ENCODE data around the gene RHBDD1.

RHBDD1 gene

GRCh38 chr2:226943862-226944620, 108.2 kb downstream of the RHBDD1 start:
- DNase-seq, result no peak

- DNase-seq, result no peak
These were observed 117.4 kb downstream of the RHBDD1 start for GRCh38 chr2:226953206-226953605.

- DNase-seq, result no peak
These were observed 118.0 kb downstream of the RHBDD1 start for GRCh38 chr2:226953826-226954225.

- no peak for DNase-seq
These were observed 120.8 kb downstream of the RHBDD1 start for GRCh38 chr2:226956659-226957058.

GRCh38 chr2:226959418-226959817, 123.6 kb downstream of the RHBDD1 start:
- no peak for DNase-seq

DNA sequence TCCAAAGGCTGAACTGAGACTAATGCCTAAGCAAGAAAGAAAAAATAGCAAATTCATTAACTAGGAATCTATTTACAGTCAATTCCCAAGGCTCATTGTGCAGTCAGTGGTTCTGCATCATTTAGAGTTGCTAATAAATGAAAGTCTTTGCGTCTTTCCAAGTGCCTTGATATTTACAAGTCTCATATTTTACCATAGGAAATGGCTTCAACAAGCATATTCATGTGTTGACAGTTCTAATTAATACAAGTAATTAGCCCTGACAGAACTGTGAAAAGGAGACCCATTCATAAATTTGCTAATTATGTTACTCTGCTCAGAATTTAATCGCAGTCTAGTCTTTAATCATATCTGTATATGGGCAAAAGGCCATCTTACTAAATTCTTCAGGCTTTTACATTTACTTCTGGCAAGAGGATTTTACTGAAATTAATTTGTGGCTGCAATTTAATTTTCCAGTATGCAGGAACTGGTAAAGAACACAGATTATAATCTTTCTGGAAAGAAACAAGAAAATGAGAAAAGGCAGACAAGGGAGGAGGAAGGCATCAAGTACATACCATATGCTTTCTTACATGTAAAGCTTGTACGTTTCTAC, 126.4 kb downstream of the RHBDD1 start:
- no peak for DNase-seq

DNA sequence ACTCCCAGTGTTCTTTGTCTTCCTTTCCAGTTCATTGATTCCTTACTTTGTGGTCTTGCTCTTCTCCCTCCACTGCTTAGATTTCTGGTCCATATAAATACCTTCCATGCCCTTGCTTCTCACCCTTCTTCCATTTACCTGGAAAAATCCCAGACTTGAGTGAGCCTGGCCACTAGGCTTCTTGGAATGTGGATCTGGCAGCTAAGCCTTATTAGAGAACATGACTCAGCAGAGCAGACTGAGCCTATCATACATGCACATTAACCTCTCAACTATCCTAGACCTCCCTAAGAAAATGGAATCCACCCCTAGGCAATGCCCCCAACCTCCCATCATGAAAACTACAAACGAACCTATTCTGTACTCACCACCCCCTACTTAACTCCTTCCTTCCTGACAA, 127.7 kb downstream of the RHBDD1 start:
- DNase-seq, result no peak

DNA sequence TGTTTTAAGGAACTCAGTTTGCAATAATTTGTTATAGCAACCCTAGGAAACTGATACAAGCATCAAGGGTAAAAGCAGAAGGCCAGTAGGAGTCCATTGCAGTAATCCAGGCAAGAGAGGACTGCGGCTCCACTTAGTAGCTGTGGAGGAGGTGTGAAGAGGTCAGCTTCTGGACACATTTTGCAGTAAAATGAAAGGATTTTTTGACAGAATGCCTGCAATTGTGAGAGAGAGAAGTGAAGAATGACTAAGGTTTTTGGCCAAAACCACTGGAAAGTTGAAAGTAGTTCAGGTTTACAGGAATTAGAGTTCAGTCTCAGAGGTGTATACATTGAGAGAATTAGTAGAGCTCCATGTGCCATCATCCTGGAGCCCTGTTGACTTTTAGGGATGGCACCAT, 129.5 kb downstream of the RHBDD1 start:
- DNase-seq, result peak; percentile 21

DNA sequence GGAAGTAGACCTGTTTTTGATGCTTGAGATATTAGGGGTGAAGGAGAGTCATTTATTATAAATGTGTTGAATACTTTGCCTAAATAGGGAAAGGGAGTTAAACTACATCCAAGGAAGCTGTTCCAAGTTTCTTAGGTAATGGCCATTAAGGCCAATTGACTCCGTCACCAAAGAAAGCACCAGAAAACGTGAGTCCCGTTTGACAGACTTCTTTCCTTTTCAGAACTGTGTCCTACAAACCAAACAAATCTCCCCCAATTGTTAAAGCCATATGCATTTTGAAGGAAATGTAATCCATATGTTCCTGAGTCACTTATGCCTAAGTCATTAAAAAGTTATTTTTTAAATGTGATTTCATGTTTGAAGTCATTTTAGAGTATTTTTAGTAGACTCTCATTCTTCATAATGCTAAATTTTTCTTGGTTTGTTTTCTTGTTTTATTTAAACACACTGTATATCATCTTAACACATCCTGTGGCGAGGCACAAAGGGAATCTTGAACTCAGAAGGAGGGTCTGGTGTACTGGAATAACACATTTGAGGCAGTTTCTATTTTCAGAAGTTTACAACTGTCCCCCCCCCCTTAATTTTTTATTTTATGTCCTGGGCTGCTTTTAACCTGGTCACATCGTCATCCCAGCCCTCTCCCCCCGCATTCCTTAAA, 133.7 kb downstream of the RHBDD1 start:
- no peak for DNase-seq

GRCh38 chr2:226970362-226970761, 134.5 kb downstream of the RHBDD1 start:
- DNase-seq, result peak; percentile 28

DNA sequence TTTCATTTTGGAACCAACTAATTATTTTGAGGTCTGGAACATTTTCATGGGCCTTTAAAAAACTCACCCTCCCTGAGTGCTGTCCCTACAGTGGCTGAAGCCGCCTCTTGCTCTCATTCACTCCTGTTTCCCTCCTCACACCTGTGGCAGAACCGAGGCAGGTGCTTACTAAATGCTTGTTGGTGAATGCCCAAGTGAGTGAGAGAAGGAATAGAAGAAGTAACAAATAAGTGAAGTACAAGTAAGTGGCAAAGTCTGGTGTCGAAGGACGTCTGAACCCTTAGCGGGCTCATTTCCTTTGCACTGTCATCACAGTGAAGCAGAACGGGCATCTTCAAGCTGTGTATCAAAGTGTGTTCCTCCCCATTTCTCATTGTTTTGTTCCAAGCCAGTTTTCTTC, 135.2 kb downstream of the RHBDD1 start:
- DNase-seq, result peak; percentile 12

DNA sequence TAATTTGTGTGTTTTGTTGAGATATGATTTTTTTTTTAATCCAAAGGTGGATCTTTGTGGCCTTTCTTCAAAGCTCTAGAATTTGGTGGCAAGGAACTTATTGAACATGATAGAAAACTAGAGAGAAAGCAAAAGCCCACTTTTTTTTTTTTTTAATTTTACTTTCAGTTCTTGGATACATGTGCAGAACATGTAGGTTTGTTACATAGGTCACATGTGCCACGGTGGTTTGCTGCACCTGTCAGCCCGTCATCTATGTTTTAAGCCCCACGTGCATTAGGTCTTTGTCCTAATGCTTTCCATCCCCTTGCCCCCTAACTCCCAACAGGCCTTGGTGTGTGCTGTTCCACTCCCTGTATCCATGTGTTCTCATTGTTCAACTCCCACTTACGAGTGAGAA, 135.9 kb downstream of the RHBDD1 start:
- DNase-seq, result no peak

DNA sequence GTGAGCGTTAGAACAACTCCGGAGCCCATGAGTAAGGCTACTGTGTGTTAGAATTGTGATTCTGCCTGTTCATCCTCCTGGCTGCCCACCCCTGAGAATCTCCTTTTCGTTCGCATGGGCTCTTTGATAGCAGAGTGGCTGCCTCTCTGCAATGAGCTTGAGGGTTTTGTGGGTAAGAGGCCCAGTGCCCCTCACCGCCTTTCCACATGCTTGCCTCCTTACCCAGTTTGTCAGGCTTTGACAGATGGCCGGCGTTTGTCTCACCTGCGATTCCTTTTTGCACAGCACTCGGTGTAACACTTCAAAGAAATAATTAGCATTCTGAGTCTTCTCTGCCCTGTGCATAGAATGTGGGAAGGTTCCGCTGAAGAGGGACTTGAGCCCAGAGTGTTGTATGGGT, 138.0 kb downstream of the RHBDD1 start:
- DNase-seq, result no peak

GRCh38 chr2:226977775-226978190, 141.9 kb downstream of the RHBDD1 start:
- DNase-seq, result peak; percentile 68

- DNase-seq, result no peak
These were observed 142.4 kb downstream of the RHBDD1 start for GRCh38 chr2:226978300-226978699.

- DNase-seq, result peak; percentile 87
These were observed 143.2 kb downstream of the RHBDD1 start for GRCh38 chr2:226979004-226979403.

- peak; percentile 90 for DNase-seq
These were observed 146.0 kb downstream of the RHBDD1 start for GRCh38 chr2:226981791-226982326.

DNA sequence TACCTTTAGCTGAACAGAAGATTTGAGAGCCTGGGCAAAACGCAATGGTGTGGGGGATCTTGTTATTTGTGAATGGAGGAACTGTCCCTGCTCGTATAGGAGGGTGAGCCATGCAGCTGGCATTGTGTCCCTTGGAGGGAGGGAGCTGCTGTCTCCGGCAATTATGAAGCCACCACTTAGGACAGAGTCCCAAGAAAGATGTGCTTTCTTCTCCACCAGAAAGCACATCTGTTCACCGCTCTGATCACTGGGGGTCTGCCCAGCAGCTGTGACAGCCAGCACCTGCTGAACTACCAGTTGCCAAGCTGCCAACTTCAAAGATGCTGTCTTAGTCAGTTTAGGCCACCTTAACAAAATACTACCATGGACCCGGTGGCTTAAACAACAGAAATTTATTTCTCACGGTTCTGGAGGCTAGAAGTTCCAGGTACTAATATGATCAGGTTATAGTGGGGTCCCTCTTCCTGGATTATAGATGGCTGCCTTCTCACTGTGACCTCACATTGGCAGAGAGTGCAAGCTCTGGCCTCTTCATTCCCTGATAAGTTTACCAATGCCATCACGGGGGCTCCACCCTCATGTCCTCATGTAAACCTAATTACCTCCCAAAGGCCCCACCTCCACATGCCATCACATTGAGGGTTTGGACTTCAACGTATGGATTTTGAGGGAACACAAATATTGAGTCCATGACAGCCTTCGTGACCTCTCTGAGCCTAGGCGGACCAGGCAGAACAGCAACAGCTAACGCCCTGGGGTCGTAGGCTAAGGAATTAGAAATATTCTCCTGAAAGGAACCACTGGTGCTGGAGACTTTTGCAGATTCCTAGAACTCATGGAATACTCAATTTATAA, 148.3 kb downstream of the RHBDD1 start:
- no peak for DNase-seq

DNA sequence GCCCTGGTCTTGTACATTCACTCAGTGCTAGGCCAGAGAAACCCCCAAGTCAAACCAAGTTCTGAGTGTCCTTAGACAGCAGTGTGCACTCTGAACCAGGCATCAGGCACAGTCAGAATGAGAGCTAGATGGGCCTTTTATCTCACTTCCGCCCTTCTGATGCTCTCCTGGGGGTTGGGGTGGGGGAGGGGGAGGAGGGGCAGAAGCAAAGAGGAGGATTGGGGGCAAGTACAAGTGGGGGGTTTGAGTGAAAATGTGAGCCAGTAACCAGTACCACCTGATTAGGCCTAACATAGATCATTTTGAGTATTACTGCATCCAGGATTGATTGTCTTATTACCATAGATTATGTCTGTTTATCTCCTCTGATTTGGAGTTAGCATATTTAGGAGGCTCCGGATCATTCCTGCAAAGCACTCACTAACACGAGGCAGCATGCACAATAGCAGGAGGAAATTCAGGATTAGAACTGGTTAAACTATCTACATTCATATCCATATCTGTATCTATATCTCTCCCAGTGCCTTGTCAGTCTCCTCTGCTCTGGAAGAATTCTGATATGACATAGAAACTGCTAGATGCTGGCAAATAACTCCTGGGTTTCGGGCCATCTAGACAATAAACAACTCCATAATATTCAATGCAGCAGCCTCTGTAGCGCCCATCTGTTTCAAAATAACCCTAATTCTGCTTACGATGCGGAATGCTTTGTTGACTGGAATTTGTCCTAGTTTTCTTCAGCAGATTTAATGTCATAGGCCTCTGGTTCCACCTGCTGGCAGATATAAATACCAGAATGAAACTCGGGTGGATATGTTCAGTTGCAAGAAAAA, 149.1 kb downstream of the RHBDD1 start:
- peak; percentile 76 for DNase-seq

GRCh38 chr2:226985583-226985946, 149.7 kb downstream of the RHBDD1 start:
- no peak for DNase-seq

GRCh38 chr2:226991663-226992062, 155.8 kb downstream of the RHBDD1 start:
- no peak for DNase-seq

DNA sequence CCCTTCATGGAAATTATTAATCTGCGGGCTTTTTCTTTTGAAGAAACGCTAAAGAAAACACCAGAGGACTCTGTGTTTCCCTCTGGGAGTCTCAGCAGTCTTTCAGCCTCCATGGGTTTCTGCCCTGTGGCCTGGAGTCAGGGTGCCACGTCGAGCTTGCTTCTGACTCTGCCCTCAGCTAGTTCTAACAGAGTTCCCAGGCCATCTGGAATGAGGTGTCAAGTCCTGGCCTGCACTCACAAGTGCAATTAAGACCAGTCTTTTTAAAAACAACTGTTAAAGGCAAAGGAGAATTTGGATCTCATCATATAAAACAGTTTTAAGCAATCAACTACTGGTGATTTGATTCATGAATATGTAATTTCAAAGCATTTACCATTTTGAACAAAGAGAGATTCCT, 157.3 kb downstream of the RHBDD1 start:
- DNase-seq, result no peak

Data from OCI-M1 (cell line).